Measurements from ENCODE around the gene ARHGAP6.

Gene ARHGAP6

DNA sequence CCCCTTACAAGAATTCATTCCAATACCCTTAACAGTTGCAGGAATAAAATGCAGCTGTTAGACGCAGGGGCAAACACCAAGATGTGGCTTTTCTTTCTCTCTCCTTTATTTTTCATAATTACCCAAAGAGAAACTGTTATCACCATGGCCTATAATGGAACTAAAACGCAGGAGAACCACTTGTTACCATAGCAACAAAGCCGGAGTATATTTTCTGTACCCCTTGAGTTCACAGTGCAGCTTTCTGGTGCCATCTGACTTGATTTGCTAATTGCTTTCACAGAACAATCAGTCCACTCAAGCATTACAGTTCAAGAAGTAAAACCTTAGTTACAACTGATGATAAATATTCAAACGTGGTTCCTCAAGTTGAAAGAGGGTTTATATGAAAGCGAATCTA is 214.6 kb downstream of the ARHGAP6 start:
- no peak for DNase-seq

DNA sequence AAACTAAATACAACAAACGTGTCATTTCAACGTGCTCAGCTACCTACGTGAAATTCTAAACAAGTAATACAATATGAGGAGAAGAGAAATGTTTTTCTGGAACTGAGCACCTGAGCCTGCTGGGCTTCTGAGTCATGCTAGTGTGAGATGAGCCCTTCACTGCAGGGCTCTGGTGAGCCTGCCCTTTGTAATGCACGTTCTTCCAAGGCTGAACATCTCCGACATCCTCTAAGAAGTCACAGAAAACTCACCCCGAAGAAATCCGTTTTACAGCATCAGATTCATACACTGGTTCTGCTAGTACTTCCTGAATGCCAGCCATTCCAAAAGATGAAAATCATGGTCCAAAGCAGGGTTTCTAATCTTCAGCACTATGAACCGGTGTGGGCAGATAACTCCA is 215.4 kb downstream of the ARHGAP6 start:
- DNase-seq = no peak

DNA sequence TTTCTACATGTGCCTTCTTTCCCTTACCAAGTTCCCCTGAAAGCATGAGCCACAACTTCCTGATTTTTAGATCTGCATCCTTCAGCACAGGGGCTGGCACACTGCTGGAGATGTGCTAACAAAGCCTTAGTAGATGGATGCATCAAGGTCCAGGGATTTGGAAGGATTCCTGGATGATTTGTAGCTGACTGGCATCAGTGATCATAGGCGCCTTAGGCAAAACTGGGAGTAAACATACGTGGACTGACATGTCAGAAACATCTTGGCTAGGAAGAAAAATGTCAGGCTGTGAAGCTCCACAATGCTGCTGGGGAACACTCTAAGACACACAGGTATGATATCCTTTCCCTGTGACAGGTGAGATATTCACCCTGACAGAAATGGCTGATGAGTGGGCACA is 216.1 kb downstream of the ARHGAP6 start:
- DNase-seq = no peak

DNA sequence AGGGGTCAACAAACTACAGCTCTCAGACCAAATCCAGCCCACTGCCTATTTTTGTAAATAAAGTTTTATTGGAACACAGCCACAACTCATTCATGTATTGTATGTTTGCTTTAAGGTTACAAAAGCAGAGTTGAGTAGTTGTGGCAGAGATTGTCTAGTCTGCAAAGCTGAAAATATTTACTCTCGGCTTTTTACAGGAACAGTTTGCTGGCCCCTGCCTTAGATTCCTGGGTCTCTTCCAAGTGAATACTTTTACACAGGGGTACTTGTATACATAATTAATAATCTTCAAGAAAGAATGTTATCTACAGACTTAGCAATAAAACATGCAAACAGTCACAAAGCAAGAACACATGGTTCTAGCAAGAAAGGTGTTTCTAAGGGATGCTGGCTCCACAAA is 218.3 kb downstream of the ARHGAP6 start:
- DNase-seq = no peak

DNA sequence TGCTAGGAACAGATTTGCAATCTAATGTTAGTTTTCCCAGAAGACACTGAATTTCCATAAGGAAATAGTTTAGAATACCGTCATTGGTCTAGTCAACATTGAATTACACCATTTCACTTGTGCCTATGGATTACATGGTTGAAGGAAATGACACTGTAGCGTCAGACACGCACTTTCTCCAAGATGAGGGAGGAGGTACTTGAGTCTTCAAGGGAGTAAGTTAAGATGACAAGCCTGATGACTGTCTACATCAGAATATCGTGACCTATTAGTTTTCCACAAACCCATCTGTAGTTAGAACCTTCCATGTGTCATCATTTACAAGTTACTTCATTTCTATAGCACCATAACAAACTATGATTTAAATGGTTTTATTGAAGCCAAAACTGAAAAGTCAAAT is 218.8 kb downstream of the ARHGAP6 start:
- no peak for DNase-seq

DNA sequence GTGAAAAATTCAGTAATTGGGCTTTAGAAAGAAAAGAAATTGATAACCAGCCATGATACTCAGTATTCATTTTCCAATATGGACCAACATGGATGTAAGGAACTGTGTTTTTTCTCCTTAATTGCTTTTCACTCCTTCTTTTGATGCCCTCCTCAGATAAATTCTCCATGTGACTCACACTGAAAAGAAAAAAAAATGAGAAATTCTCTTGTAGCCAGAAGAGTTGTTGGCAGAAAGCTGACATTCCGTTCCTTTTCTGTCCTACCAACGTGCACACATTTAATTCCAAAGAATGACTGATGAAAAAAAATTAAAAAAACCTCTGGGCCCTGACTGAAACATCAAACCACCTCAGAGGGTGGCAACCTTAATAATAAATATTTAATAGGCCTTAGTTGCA is 219.4 kb downstream of the ARHGAP6 start:
- no peak for DNase-seq

DNA sequence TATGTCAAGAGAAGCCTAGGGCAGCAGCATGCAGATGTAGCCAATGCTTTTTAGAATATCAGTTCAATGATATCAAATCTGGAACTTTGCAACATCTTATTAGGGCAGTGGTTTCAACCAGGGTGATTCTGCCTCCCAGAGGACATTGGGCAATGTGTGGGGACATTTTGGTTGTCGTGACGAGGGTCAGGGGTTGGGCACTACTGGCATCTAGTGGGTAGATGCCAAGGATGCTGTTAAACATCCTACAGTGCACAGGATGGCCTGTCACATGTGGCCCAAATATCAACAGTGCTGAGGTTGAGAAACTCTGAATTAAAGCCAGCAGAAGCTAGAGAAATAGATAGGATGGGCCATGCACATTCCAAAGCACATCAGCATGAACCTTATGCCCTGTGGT is 220.2 kb downstream of the ARHGAP6 start:
- DNase-seq = no peak

DNA sequence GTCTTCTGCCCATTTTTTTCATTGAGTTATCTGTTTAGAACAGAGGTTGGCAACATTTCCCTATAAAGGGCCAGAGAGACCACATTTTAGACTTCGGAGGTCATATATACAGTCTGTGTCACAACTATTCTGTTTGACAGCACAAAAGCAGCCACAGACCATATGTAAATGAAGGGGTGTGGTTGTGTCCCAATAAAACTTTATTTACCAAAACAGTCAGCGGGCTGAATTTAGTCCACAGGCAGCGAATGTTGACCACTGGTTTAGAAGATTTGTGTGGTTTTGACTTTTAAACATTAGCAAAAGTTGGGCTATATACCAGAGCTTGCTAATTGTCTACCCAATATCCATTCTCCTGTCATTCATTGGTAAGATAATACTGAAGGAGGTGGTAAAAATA is 221.7 kb downstream of the ARHGAP6 start:
- DNase-seq = no peak

DNA sequence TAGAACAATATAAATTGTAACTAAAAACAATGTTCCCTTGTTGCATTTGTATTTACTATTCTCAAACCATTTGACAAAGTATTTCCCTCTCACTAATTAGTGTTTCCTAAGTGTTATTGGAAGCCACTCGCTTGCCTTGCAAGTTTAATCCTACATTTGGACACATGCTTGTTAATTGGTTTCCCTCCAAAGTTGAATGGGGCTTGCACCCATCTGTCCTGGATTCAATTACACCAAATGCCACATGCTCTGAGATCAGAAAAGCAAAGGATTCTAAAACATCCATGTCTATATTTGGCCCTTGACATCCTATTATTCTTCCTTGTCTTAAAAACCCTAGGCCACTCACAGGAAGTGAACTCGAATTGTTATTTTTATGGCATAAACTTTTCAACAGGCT is 225.9 kb downstream of the ARHGAP6 start:
- no peak for DNase-seq

DNA sequence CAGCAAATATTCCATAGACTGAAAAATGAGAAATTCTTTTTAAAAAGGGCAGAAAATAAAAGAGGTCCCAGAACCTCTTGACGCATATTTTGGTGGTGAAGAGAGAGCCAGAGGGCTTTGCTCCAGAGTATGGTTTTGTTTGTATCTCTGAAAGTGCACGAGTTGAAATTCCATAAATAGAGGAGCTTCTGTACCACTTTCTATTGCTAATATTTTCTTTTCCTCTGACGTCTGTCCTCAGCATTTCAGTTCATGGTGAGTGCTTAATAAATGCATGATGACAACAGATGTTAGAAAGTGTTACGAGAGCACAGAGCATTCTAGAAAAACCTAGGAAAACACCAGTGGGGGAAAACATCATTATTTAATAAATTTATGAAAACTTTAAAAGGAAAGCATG is 227.0 kb downstream of the ARHGAP6 start:
- no peak for DNase-seq

DNA sequence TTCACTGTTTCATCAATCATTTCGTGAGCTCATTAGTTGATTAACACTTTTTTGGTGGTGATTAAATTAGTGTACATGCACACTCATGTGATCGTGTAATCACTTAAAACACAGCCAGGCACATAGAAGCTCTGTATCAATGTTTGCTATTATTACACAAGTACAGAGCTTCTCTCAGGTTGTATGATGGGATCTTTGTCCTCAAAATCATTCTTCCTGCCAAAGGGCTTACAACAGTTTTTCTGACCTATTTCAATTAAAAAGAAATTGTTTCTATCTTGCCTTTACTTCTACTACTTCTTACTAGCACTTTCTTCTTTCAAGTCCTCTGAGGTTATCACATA is 227.4 kb downstream of the ARHGAP6 start:
- no peak for DNase-seq

DNA sequence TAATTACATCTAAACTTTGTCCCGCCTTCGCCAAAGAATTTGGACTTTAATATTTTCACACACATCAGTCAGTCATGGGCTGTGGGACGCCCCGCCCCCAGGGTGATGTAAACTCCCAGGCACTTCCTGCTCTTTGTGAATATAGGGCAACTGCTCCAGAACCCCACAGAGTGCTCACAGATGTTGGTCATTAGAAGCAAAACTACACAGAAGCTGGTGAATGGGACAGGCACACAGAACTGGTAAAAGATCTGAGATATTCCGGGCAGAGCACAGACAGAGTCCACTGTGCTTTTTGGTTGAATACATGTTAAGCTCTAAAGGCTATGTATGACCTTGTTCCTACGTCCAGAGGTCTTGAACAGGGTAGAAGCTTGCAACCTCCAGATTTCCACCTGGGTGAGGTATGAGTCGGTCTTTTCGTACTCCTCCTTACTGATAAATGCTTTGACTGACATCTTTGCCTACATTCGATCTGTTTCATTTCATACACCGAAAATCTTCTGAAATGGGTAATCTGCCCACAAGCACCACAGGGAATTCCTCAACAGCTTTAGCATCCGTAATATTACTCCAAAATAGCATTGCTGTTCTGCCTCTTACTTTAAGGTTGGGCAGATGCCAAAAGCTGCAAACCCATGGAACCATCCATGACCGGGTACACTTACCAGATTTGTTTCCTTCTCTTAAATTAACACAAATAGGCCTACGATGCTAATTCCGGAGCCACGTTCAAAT is 227.9 kb downstream of the ARHGAP6 start:
- DNase-seq = no peak

DNA sequence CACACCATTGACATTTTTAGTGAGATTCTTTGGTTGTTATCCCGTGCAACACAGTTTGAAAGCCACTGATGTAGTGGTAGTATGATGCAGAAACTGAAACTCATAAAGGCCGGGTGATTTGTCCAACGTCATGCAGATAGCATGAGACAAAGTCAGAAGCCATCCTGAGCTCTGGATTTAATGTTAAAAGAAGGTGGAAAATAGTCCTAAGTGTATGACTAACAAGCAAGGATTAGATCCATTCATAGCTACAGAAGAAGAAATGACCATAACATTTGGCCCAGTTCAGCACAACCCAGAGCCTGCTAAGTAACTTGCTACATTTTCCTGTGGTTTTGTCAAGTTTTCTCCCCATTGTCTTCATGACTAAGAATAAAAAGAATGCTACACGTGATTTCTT is 230.2 kb downstream of the ARHGAP6 start:
- no peak for DNase-seq

DNA sequence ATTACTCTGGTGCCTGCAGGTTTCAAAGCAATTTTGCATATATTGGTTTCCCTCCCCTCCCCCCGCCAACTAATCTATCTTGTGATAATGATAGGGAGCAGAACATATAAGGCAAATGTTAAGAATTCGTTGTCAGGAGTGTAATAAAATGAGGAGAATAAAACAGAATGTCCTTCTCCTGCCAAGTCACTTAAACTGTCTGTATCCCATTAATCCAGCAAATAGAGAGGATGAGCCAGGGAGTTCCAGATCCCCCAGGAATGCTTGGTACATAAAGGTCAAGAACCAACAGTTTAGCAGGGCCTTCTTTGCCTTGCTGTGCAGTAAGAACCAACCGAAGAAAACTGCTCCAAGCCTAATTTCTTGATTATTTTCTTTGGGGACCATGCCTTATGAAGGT is 231.1 kb downstream of the ARHGAP6 start:
- no peak for DNase-seq

DNA sequence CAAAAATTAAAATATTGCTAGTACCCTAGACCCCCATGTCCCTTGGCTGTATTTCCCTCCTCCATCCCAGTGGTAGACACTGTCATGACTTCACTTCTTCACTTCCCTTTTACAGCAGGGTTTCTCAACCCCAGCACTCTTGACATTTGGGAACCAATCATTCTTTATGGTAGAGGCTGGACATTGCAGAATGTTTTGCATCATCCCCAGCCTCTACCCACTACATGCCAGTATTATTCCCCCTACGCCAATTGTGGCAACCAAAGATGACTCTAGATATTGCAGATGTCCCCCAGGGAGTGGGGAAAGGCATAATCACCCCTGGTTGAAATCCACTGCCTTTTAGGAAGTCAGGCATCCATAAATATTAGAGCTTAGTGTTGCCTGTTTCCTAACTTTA is 233.9 kb downstream of the ARHGAP6 start:
- no peak for DNase-seq

DNA sequence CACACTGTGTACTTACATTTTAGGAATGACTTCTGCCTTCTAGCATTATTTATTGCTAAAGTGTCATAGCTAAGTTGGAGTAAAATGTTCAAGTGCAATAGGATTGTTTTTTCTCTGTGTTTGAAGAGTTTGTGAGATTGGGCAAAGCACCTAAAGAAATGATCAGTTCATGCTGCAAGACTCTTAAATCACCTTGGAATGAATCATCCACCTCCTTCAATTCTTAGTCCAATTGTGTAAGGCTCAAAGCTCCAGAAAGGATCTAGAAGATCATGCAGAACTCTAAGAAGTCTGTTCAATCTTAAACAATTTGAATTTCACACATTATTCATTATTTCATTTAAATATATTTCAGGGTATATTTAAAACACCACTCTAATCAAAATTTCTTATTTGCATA is 235.4 kb downstream of the ARHGAP6 start:
- DNase-seq = no peak

DNA sequence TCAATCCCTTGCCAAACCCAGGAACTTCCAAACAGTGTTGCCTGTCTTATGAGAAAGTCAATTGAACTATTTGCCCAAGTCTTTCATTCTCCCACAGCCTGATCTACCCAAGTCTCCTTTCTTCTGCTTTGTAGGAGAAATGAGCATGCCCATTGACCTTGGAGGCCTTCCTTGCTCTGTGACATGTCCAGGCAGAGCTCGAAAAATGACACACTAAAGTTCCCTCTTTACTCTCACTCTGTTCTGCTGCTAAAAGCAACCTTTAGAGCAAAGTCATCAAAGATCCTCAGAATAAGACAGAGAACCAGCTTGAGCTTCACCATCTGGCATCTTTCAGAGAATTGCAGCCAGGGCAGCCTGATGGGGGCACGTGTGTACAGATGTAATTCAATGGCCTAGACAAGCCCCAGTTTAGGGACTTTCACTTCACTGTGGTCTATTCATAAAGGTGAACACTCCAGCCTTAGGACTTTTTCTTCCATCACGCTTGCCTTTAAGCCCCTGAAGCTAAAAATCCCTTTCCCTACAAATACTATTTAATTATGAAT is 236.1 kb downstream of the ARHGAP6 start:
- no peak for DNase-seq

DNA sequence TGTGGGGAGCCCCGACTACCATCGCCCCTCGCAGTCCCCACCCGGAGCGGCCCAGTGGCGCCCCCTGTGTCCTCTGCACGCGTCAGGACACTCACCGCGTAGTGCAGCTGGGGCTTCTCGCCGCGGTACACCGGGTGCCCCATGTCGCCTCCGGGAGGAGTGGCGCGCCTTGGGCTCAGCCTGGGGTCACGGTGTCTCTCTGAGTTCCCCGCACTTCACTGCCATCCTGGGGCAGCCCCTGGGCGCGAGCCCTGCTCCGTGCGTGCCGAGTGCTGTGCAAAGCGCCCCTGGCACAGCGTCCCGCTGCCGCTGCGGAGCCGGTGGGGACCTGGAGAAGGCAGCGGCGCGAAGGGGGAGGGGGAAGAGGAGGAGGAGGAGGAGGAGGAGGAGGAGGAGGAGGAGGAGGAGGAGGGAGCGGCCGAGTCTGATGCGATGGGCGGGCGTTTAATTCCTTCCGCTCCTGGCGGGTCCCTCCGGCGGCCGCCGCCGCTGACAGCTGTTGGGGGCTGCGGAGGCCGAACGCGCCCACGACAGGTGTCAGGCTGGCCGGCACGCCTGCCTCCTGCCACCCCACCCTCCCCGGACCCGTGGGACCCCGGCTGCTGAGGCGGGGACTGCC is 238.2 kb downstream of the ARHGAP6 start:
- DNase-seq = peak; percentile 1

DNA sequence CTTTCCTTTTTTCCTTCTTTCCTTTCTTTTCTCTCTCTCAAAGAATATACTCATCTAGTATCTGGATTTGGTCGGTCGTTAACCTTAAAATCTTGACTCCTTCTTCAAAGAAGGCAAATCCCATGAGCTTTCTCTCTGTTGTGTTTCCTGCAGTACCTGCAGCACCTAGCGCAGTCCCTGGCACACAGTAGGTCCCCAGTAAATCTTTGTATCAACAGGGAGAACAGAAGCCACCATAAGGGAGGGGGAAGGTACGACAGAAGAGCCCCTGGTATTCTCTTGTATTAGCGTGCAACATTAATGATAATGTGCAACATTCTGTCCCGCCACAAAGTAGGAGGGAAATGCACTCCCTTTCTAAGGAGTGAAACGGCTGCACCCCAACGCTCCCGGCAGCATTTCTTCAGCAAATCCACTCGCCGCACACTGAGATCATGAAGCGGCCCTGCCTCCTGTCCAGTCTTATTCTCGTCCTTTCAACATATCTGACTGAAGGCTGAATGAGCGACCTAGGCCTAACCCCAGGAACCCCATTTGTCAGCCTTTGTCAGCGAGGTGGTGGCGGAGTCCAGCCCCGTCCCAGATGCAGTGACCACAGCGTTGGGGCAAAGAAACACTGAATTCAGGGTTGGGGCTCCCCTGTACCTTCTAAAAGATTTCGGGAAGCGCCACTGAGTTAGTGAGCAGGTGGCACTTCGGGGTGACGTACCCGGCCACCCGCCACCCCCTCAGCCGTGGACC is 238.8 kb downstream of the ARHGAP6 start:
- no peak for DNase-seq

DNA sequence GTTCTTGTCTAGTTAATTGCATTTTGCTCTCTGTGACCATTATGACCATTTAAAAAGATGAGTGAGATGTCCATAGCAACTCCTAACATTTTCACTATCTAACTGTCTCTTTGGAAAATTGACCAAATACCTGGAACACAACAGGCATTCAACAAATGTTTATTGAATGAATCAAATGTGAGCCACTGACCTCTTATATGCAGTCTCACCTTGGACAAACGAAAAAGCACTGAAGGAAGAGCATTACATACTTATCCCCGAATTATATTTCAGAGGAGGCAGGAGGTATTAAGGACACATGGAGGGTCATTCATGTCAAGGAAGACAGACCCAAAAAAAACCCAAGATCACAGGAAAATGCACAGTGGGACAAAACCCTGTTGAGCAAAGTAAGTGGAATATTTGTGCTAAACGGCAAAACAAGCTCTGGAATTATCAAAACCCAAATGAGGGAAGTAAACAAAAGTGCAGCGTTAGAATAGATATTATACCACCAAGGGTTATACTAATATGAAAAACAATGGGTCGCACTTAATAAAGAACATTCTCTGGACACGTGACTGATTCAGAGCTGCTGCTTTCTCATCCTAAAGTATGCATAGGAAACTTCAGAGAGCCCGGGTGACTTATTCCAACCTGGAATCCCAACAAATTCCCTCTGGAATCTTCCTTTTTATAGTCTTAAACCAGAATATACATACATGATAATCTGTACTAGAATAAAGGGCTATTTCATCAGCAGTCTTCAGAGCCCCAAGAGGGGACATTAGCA is 240.6 kb downstream of the ARHGAP6 start:
- DNase-seq = no peak

DNA sequence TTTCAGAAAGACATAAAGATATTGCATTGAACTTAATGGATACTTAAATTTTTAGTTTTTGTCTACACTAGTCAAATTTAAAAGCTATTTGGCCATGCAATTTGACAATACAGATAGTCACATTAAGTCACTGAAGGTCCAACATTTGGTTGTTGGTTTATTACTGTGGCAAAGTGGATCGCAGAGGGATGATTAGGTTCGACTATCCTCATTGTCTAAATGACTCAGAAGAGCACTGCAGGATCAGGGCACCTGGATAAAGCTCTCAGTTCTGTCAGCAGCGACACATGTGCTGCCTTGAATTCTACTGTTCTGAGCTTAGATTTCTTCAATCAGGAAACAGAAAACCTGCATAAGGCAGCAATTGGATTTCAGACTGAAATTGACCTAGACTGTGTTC is 241.8 kb downstream of the ARHGAP6 start:
- DNase-seq = no peak

DNA sequence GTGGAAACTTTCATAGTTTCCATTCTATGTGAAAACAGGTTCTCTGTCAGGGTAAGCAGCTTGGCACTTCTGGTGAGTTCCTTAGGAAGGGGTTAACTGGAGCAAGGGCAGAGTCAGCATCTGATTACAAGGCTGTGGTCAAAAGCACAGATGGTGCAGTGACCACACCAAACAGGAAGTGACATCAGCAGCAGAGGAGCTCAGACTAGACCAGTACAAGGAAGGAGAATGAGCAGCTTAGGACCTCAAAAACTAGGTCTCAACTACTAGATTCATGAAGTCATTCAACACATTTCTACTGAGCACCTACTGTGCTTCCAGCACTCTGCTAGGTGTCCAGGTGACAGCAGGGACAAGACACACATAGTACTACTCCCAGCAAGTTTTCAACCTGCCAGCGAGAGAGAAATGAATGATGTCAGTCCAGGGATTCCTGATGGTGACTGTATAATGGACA is 242.3 kb downstream of the ARHGAP6 start:
- DNase-seq = no peak

DNA sequence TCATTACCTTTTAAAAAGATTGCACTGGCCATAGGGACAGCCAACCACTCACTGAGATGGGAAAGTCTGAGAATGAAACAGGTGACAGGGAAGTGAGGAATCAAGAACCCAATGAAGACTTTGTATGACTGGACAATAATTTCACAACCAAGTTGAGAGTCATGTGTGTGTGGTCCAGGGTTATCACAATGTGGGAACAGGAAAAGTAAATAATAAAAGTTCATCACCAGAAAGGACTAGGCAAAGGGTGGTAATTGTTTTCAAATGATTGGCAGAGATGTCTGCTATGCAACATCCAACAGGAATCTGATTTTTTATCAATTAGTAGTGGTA is 243.2 kb downstream of the ARHGAP6 start:
- DNase-seq = no peak

Measured in stimulated activated CD4-positive, alpha-beta T cell treated with anti-CD3 and anti-CD28 coated beads, Interleukin-4, amount 100 ng/mL, for 1 hour (primary cell).